ENCODE data around the gene SPA17.

SPA17 gene

GRCh38 chr11:124658986-124659385 is 14.7 kb upstream of the SPA17 start:
- DNase-seq (ENCODE audit: low read depth) = no peak
- in situ Hi-C loops (cut with HindIII; ENCODE audit: low sequenced_read_pairs) = no loop called here
- H3K4me3 ChIP-seq (ENCODE audit: low read depth, low read length) = no peak overlapping the region
- TF ChIP-seq, protein P1, sequence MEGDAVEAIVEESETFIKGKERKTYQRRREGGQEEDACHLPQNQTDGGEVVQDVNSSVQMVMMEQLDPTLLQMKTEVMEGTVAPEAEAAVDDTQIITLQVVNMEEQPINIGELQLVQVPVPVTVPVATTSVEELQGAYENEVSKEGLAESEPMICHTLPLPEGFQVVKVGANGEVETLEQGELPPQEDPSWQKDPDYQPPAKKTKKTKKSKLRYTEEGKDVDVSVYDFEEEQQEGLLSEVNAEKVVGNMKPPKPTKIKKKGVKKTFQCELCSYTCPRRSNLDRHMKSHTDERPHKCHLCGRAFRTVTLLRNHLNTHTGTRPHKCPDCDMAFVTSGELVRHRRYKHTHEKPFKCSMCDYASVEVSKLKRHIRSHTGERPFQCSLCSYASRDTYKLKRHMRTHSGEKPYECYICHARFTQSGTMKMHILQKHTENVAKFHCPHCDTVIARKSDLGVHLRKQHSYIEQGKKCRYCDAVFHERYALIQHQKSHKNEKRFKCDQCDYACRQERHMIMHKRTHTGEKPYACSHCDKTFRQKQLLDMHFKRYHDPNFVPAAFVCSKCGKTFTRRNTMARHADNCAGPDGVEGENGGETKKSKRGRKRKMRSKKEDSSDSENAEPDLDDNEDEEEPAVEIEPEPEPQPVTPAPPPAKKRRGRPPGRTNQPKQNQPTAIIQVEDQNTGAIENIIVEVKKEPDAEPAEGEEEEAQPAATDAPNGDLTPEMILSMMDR (IDR thresholded peaks at IDR 0.05; ENCODE audit: low read depth, low read length, missing control alignments) = no peak

DNA sequence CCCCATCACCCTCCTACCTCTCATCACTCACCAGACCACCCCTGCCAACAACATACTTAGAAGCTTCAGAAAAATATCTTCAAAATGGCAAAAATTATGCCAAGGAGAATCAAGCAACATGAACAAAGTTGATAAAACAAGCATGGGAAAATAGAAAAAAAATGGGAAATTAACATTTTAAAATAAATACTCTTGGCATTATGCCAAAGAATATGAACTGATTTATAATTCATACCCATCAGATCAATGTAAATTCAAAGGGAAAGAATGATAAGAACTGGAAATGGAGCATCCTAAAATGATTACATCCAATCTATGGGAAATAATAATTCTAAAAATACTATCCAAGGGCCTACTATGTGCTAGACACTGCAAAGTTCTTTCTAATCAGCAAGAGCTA is 12.2 kb upstream of the SPA17 start:
- DNase-seq (ENCODE audit: low read depth) = no peak
- in situ Hi-C loops (cut with HindIII; ENCODE audit: low sequenced_read_pairs) = loop anchor here (5.0 kb wide), 2 partner anchors 76 to 116 kb away; partner anchors contain the start of gene NRGN
- TF ChIP-seq, protein P1 (IDR thresholded peaks at IDR 0.05; ENCODE audit: low read depth, low read length, missing control alignments) = no peak

GRCh38 chr11:124662106-124662505 is 11.6 kb upstream of the SPA17 start:
- no peak overlapping the region for H3K4me3 ChIP-seq (ENCODE audit: low read depth, low read length)
- TF ChIP-seq, protein P1 (IDR thresholded peaks at IDR 0.05; ENCODE audit: low read depth, low read length, missing control alignments) = no peak
- DNase-seq (ENCODE audit: low read depth) = no peak
- in situ Hi-C loops (cut with HindIII; ENCODE audit: low sequenced_read_pairs) = loop anchor here (5.0 kb wide), 2 partner anchors 75 to 115 kb away; partner anchors contain the start of gene NRGN

More for the DNA sequence above, 12.2 kb upstream of the SPA17 start:
- H3K4me3 ChIP-seq (ENCODE audit: low read depth, low read length) = no peak overlapping the region

DNA sequence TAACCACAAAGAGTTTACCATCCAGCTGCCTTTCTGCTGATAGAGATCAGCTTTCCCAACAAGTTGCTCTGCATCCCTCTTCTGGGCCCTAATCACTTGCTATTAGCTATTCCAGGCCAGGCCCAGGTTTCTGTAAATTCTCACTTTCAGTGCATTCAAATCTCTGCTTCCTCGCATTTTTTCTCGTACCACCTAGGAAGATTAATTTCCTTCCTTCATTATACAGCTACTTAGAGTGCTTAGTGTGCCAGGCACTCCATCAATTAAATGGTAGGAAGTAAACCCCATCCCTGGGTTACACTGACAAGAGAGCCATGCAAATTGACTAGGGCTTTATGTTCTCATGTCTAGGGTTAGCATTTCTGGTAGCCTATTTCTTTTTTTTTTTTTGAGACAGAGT is 9.8 kb upstream of the SPA17 start:
- in situ Hi-C loops (cut with HindIII; ENCODE audit: low sequenced_read_pairs) = loop anchor here (5.0 kb wide), 2 partner anchors 73 to 113 kb away; partner anchors contain the start of gene NRGN
- TF ChIP-seq, protein P1 (IDR thresholded peaks at IDR 0.05; ENCODE audit: low read depth, low read length, missing control alignments) = no peak
- no peak for DNase-seq (ENCODE audit: low read depth)
- H3K4me3 ChIP-seq (ENCODE audit: low read depth, low read length) = no peak overlapping the region

DNA sequence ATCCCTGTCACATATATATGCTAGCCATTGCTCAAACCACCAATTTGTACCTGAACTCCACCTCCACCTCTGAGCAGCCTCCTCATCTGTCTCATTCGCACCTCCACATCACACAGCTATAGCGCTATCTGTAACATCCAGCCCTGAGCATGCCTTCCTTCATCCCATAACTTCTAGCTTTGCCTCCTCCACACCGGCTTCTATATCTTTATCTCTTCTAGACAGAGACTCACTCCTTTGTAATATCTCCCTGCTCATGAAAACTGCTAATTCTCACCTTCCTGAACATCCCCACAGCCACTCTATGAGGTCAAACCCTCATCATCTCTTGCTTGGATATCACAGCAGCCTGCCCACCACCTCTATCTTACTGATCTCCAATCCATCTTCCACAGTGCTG is 6.1 kb upstream of the SPA17 start:
- no peak for DNase-seq (ENCODE audit: low read depth)
- TF ChIP-seq, protein P1 (IDR thresholded peaks at IDR 0.05; ENCODE audit: low read depth, low read length, missing control alignments) = no peak
- in situ Hi-C loops (cut with HindIII; ENCODE audit: low sequenced_read_pairs) = no loop called here

DNA sequence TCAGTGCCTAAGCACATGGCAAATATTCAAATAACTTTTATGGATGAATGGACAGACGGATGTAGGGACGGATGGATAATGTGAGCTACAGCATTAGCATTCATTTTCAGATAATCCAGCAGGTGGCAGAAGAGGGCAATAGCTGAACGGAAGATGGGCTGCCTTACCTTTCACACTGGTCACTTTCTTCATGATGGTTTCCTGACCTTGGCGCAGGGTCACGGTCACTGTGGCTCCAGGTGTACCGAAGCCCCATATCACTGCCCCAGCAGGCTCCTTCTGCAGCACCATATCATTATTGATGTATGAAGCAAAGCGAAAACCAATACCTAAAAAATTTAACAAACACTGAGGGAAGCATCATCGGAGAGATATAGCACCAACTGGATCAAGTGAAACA is 4.5 kb upstream of the SPA17 start:
- H3K4me3 ChIP-seq (ENCODE audit: low read depth, low read length) = no peak overlapping the region
- DNase-seq (ENCODE audit: low read depth) = peak; percentile 29
- in situ Hi-C loops (cut with HindIII; ENCODE audit: low sequenced_read_pairs) = no loop called here
- TF ChIP-seq, protein P1 (IDR thresholded peaks at IDR 0.05; ENCODE audit: low read depth, low read length, missing control alignments) = peak; percentile 54

More for the DNA sequence above, 6.1 kb upstream of the SPA17 start:
- H3K4me3 ChIP-seq (ENCODE audit: low read depth, low read length) = no peak overlapping the region
